SU-DHL-6 (cell line): Measurements from ENCODE around the gene RNF212.
"Not testable (repeated sequence)": the region's sequence is repeated elsewhere in the genome, so short reads cannot be mapped to it uniquely, and the experiment has no call there.

Experiments
- H2AFZ ChIP-seq: fragments of 200-600 bp; sonication (generic); 2 replicates; pipeline ENCODE4 v1.6.1; 2014; ENCODE audit warnings: low read depth, mild to moderate bottlenecking, moderate library complexity, mixed read lengths, antibody characterized with exemption, low read length; ENCODE audit not compliant: severe bottlenecking
- H3F3A ChIP-seq: fragments of 200-600 bp; shearing (Covaris generic); 2 replicates; pipeline ENCODE4 v1.6.0; 2016; ENCODE audit warnings: antibody characterized with exemption, mild to moderate bottlenecking; ENCODE audit not compliant: insufficient read depth
- H3K27ac ChIP-seq: fragments of 200-600 bp; sonication (generic); 2 replicates; pipeline ENCODE4 v1.5.1; 2016; ENCODE audit warnings: low read depth, mild to moderate bottlenecking, low read length, moderate library complexity, mixed read lengths
- H3K27me3 ChIP-seq: fragments of 200-600 bp; sonication (generic), shearing (Covaris generic); 2 replicates; pipeline ENCODE4 v1.6.0; 2014; ENCODE audit warnings: mild to moderate bottlenecking, low read length
- H3K36me3 ChIP-seq: fragments of 200-600 bp; sonication (generic); 2 replicates; pipeline ENCODE4 v1.6.1; 2014; ENCODE audit warnings: mild to moderate bottlenecking, low read length, mixed read lengths
- H3K4me2 ChIP-seq: fragments of 300-600, 200-600 bp; shearing (Covaris generic), sonication (generic); 2 replicates; pipeline ENCODE4 v1.6.0; 2014; ENCODE audit warnings: low read length, low read depth, mild to moderate bottlenecking; ENCODE audit not compliant: poor library complexity, severe bottlenecking
- H3K4me3 ChIP-seq: fragments of 200-600 bp; sonication (generic); 2 replicates; pipeline ENCODE4 v1.5.1; 2014; ENCODE audit warnings: antibody characterized with exemption, low read length, mild to moderate bottlenecking, mixed read lengths; ENCODE audit not compliant: insufficient read depth, poor library complexity, severe bottlenecking
- H3K79me2 ChIP-seq: fragments of 200-600 bp; sonication (generic); 2 replicates; pipeline ENCODE4 v1.6.1; 2014; ENCODE audit warnings: mild to moderate bottlenecking, low read length, moderate library complexity; ENCODE audit not compliant: insufficient read depth
- H3K9ac ChIP-seq: fragments of 200-600 bp; sonication (generic); 2 replicates; pipeline ENCODE4 v1.7.0; 2014; ENCODE audit warnings: mild to moderate bottlenecking, low read length
- H3K9me2 ChIP-seq: fragments of 200-600 bp; sonication (generic); replicated peaks from 2 replicates; pipeline ENCODE4 v1.6.1; 2014; ENCODE audit warnings: low read length; ENCODE audit not compliant: insufficient read depth
- H3K9me3 ChIP-seq: fragments of 200-600 bp; sonication (generic); 2 replicates; pipeline ENCODE4 v1.6.1; 2014; ENCODE audit warnings: low read length, mixed read lengths; ENCODE audit not compliant: insufficient read depth
- H4K20me1 ChIP-seq: fragments of 200-600 bp; sonication (generic); 2 replicates; pipeline ENCODE4 v1.6.1; 2014; ENCODE audit warnings: low read depth, mild to moderate bottlenecking, antibody characterized with exemption, low read length, moderate library complexity, mixed read lengths
- EZH2phosphoT487 ChIP-seq: fragments of 200-600 bp; sonication (generic), shearing (Covaris generic); conservative IDR thresholded peaks from 2 replicates; pipeline ENCODE4 v1.6.1; 2018; ENCODE audit warnings: mild to moderate bottlenecking, antibody characterized with exemption, low read length, moderate library complexity, mixed read lengths
- TF ChIP-seq, protein P1 (sequence below): fragments of 200-600 bp; sonication (generic); IDR thresholded peaks from one replicate; pipeline ENCODE4 v1.5.1; 2017; ENCODE audit warnings: antibody characterized with exemption, mild to moderate bottlenecking, low read length, moderate library complexity; ENCODE audit not compliant: insufficient read depth, poor library complexity, severe bottlenecking

RNF212 gene

DNA sequence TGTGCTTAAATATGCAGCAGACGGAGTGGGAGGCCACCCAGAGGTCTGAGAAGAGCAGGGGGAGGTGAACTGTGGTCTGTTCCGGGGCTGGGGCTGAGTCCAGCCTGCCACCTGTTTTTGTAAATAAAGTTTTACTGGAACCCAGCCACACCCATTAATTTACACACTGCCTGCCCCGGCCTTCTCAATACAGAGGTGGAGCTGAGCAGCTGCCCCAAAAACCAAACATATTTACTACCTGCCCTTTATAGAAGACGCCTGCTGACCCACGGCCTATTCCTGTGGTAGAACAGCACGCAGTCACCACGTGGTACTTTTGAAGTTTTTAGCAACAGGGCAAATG lies 56.0 kb downstream of the RNF212 start:
- Histone ChIP-seq H3K4me3 (no peak overlapping the region), H4K20me1 (no peaks in the 10 kb centered on the region), H3K27ac (no peak overlapping the region), H2AFZ (no peak overlapping the region), H3K9ac (no peak overlapping the region), H3K9me2 (no peaks in the 10 kb centered on the region), H3K4me2 (no peak overlapping the region), H3K79me2 (no peaks in the 10 kb centered on the region), H3K27me3 (no peaks in the 10 kb centered on the region), H3K36me3 (no peaks in the 10 kb centered on the region), H3F3A (no peaks in the 10 kb centered on the region; the same call in 1 of the 2 replicates), H3K9me3 (no peaks in the 10 kb centered on the region)
- TF ChIP-seq, protein P1, sequence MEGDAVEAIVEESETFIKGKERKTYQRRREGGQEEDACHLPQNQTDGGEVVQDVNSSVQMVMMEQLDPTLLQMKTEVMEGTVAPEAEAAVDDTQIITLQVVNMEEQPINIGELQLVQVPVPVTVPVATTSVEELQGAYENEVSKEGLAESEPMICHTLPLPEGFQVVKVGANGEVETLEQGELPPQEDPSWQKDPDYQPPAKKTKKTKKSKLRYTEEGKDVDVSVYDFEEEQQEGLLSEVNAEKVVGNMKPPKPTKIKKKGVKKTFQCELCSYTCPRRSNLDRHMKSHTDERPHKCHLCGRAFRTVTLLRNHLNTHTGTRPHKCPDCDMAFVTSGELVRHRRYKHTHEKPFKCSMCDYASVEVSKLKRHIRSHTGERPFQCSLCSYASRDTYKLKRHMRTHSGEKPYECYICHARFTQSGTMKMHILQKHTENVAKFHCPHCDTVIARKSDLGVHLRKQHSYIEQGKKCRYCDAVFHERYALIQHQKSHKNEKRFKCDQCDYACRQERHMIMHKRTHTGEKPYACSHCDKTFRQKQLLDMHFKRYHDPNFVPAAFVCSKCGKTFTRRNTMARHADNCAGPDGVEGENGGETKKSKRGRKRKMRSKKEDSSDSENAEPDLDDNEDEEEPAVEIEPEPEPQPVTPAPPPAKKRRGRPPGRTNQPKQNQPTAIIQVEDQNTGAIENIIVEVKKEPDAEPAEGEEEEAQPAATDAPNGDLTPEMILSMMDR: no peak
- no peak for TF ChIP-seq EZH2phosphoT487

DNA sequence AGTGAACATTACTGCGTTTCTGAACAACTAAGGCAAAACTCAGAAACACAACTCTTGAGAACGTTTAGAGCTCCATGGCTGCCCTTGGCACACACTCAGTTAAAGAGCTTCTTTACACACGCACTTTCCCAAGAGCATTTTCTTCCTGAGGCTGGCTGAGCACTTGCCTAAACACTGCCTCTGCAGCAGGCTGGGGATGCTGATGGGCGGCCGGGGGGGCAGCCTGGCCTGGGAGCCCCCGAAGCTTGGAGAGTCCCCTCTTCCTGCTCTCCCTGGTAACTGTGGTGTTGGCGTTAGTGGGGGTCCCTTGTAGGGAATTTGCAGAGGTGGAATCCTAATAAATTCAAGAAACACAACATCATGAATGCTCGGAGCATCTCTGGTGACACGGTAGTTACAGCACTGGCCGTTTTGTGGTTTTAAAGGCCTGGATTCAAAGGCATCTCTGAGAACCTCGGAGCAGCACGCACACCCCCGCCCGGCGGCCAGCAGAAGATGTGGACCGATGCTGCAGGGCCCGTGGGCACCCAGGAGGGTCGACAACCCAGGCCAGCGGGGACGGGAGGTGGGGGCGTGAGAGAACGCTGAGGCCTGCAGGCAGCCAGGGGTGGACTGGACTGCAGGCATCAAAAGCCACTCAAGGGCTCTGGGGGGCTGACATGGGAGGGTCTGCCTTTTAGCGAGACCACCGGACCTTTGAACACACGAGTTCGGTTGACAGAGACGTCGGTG lies 56.5 kb downstream of the RNF212 start:
- TF ChIP-seq, protein P1: no peak
- TF ChIP-seq EZH2phosphoT487: no peak
- no peak overlapping the region for H2AFZ ChIP-seq
- H3K4me2 ChIP-seq: no peak overlapping the region
- H4K20me1 ChIP-seq: no peaks in the 10 kb centered on the region
- no peak overlapping the region for H3K9ac ChIP-seq
- H3K79me2 ChIP-seq: no peaks in the 10 kb centered on the region
- no peaks in the 10 kb centered on the region for H3K27me3 ChIP-seq
- H3K27ac ChIP-seq: no peak overlapping the region
- no peaks in the 10 kb centered on the region for H3K36me3 ChIP-seq
- H3K4me3 ChIP-seq: no peak overlapping the region
- H3F3A ChIP-seq: no peaks in the 10 kb centered on the region; the same call in 1 of the 2 replicates
- no peaks in the 10 kb centered on the region for H3K9me3 ChIP-seq
- H3K9me2 ChIP-seq: no peaks in the 10 kb centered on the region

DNA sequence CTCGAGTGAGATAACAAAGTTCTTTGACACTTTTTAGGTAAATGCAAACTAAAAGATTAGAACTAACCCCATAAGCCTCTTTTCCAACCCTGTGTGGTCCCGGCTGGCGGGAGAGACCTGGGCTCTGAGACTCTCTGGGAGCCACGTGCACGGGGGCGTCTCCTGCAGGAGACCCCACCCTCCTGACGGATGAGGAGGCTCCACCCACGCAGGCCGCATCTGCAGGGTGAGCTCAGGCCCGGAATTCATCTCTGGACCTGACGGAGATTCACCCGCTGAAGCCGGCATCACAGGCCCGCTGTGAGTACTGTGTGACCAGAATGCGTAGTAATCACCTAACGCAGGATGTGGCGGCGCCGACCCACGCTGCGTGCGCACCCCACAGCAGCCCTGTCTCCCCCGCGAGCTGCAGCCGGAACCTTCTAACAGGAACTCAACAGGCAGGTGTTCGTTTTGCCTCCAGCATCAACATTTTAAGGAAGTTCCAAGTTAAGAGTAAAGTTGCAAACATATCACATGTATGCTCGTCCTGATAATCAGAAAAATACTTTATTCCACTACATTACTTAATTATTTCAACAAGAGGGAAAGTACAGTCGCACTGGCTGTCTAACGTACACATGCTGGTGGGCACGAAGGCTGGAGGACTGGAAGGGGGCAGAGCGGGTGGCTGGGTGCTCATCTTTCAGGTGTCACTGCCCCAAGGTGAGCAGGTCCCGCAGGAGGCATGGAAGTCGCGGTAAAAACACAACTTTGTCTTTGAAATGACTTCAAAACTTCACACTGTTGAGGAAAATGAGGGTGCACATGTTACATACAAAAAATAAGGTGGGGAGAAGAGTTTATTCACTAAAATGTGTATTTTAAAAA lies 57.4 kb downstream of the RNF212 start:
- no peaks in the 10 kb centered on the region; the same call in 1 of the 2 replicates for H3F3A ChIP-seq
- H3K79me2 ChIP-seq: no peaks in the 10 kb centered on the region
- no peak overlapping the region for H3K27ac ChIP-seq
- H4K20me1 ChIP-seq: no peaks in the 10 kb centered on the region
- TF ChIP-seq EZH2phosphoT487: no peak
- TF ChIP-seq, protein P1: no peak
- no peaks in the 10 kb centered on the region for H3K27me3 ChIP-seq
- H2AFZ ChIP-seq: peak overlapping the region; percentile 62
- H3K9me3 ChIP-seq: no peaks in the 10 kb centered on the region
- H3K4me2 ChIP-seq: peak overlapping the region; percentile 44
- peak overlapping the region; percentile 15 for H3K4me3 ChIP-seq
- peak overlapping the region; percentile 26 for H3K9ac ChIP-seq
- no peaks in the 10 kb centered on the region for H3K9me2 ChIP-seq
- no peaks in the 10 kb centered on the region for H3K36me3 ChIP-seq

DNA sequence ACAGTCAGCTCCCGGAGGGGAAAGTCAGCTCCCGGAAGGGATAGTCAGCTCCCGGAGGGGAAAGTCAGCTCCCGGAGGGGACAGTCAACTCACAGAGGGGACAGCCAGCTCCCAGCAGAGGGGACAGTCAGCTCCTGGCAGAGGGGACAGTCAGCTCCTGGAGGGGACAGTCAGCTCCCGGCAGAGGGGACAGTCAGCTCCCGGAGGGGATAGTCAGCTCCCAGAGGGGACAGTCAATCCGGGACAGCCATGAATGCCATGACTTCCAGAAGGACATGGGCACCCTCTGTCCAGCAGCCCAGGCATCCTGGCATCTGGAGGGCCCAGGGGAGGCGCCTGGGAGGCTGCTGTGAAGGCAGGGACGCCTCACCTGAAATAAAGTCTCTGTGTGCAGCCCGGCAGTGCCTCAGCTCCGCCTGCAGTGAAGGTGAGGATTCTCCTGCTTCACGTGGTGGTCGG lies 58.1 kb downstream of the RNF212 start:
- H3K27me3 ChIP-seq, H3K36me3 ChIP-seq, H3K79me2 ChIP-seq, H3F3A ChIP-seq, H3K27ac ChIP-seq, H4K20me1 ChIP-seq, H3K9me2 ChIP-seq, H3K9me3 ChIP-seq: not testable (repeated sequence)
- peak overlapping the region; percentile 44 for H3K4me2 ChIP-seq
- peak overlapping the region; percentile 26 for H3K9ac ChIP-seq
- peak overlapping the region; percentile 62 for H2AFZ ChIP-seq
- peak overlapping the region; percentile 15 for H3K4me3 ChIP-seq

DNA sequence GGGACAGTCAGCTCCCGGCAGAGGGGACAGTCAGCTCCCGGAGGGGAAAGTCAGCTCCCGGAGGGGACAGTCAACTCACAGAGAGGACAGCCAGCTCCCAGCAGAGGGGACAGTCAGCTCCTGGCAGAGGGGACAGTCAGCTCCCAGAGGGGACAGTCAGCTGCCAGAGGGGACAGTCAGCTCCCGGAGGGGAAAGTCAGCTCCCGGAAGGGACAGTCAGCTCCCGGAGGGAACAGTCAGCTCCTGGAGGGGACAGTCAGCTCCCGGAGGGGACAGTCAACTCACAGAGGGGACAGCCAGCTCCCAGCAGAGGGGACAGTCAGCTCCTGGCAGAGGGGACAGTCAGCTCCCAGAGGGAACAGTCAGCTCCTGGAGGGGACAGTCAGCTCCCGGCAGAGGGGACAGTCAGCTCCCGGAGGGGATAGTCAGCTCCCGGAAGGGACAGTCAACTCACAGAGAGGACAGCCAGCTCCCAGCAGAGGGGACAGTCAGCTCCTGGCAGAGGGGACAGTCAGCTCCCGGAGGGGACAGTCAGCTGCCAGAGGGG lies 58.6 kb downstream of the RNF212 start:
- not testable (repeated sequence) for H4K20me1 ChIP-seq, H3K9me2 ChIP-seq, H2AFZ ChIP-seq, H3K27ac ChIP-seq, H3F3A ChIP-seq, H3K36me3 ChIP-seq, H3K27me3 ChIP-seq, H3K9ac ChIP-seq, H3K4me3 ChIP-seq, H3K4me2 ChIP-seq, H3K79me2 ChIP-seq, H3K9me3 ChIP-seq
